ENCODE data around the gene PSENEN. TPM values are rescaled to one million over a fixed set of nuclear protein-coding genes. Genes with fewer than 3 reads are reported as not detected.

Gene PSENEN
- total RNA-seq, 3 donors from 2014 or later (not counting 1 experiment from before 2014, with no cell fraction given), result 38.5 to 45.0 (median 41.0) TPM

DNA sequence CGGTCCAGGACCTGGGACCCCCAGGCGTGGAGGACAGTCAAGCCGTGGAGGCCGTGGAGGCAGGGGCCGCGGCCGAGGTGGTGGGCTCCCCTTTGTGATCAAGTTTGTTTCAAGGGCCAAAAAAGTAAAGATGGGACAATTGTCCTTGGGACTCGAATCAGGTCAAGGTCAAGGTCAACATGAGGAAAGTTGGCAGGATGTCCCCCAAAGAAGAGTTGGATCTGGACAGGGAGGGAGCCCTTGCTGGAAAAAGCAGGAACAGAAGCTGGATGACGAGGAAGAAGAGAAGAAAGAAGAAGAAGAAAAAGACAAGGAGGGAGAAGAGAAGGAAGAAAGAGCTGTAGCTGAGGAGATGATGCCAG lies 25.3 kb upstream of the PSENEN start:
- Histone ChIP-seq H3K27ac (ENCODE audit: low read length) (no peak overlapping the region), H3K9me3 (ENCODE audit: control insufficient read depth, insufficient read depth, low read length) (no peaks in the 10 kb centered on the region), H3K4me3 (ENCODE audit: low read length) (no peak overlapping the region), H3K36me3 (ENCODE audit: control insufficient read depth, insufficient read depth, low read length) (peaks cover 39% of the 10 kb centered on the region), H3K27me3 (ENCODE audit: control insufficient read depth, insufficient read depth, low read length) (no peaks in the 10 kb centered on the region), H3K4me1 (ENCODE audit: control insufficient read depth, insufficient read depth, low read length) (peaks cover 34% of the 10 kb centered on the region)
- WGBS (ENCODE audit: insufficient coverage), result 98% methylated on average over 9 of the region's 9 CpGs
- no peaks in the 10 kb centered on the region for H3K36me3 Mint-ChIP-seq
- ATAC-seq, result no peak
- H3K27ac Mint-ChIP-seq, result no peak overlapping the region
- TF ChIP-seq, protein P1, sequence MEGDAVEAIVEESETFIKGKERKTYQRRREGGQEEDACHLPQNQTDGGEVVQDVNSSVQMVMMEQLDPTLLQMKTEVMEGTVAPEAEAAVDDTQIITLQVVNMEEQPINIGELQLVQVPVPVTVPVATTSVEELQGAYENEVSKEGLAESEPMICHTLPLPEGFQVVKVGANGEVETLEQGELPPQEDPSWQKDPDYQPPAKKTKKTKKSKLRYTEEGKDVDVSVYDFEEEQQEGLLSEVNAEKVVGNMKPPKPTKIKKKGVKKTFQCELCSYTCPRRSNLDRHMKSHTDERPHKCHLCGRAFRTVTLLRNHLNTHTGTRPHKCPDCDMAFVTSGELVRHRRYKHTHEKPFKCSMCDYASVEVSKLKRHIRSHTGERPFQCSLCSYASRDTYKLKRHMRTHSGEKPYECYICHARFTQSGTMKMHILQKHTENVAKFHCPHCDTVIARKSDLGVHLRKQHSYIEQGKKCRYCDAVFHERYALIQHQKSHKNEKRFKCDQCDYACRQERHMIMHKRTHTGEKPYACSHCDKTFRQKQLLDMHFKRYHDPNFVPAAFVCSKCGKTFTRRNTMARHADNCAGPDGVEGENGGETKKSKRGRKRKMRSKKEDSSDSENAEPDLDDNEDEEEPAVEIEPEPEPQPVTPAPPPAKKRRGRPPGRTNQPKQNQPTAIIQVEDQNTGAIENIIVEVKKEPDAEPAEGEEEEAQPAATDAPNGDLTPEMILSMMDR (IDR thresholded peaks at IDR 0.05), result no peak
- intact Hi-C loops (cut with micrococcal nuclease), result no loop called here
- H3K27me3 Mint-ChIP-seq (ENCODE audit: low read depth in 2 of 2), result no peaks in the 10 kb centered on the region
- H3K4me3 Mint-ChIP-seq, result peak overlapping the region; percentile 21
- peaks cover 16 to 56% of the 10 kb centered on the region in 2 donors for H3K4me1 Mint-ChIP-seq
- H3K9me3 Mint-ChIP-seq, result no peaks in the 10 kb centered on the region
- DNase-seq, result no peak

DNA sequence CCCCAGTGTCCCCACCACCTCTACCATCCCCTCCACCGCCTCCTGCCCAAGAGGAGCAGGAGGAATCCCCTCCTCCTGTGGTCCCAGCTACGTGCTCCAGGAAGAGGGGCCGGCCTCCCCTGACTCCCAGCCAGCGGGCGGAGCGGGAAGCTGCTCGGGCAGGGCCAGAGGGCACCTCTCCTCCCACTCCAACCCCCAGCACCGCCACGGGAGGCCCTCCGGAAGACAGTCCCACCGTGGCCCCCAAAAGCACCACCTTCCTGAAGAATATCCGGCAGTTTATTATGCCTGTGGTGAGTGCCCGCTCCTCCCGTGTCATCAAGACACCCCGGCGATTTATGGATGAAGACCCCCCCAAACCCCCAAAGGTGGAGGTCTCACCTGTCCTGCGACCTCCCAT lies 24.8 kb upstream of the PSENEN start:
- H3K9me3 Mint-ChIP-seq, result no peaks in the 10 kb centered on the region
- H3K27me3 Mint-ChIP-seq (ENCODE audit: low read depth in 2 of 2), result no peaks in the 10 kb centered on the region
- Histone ChIP-seq H3K27me3 (ENCODE audit: control insufficient read depth, insufficient read depth, low read length) (no peaks in the 10 kb centered on the region), H3K4me1 (ENCODE audit: control insufficient read depth, insufficient read depth, low read length) (peaks cover 29% of the 10 kb centered on the region), H3K27ac (ENCODE audit: low read length) (no peak overlapping the region), H3K9me3 (ENCODE audit: control insufficient read depth, insufficient read depth, low read length) (no peaks in the 10 kb centered on the region), H3K36me3 (ENCODE audit: control insufficient read depth, insufficient read depth, low read length) (peaks cover 44% of the 10 kb centered on the region), H3K4me3 (ENCODE audit: low read length) (no peak overlapping the region)
- ATAC-seq (no peak), DNase-seq (no peak)
- H3K27ac Mint-ChIP-seq, result peak overlapping the region in 1 of 2 donors; percentile 22
- H3K4me3 Mint-ChIP-seq, result no peak overlapping the region
- TF ChIP-seq, protein P1 (IDR thresholded peaks at IDR 0.05), result no peak
- intact Hi-C loops (cut with micrococcal nuclease), result no loop called here
- 96% methylated on average over 17 of the region's 17 CpGs for WGBS (ENCODE audit: insufficient coverage)
- peaks cover 16 to 55% of the 10 kb centered on the region in 2 donors for H3K4me1 Mint-ChIP-seq
- H3K36me3 Mint-ChIP-seq, result no peaks in the 10 kb centered on the region

DNA sequence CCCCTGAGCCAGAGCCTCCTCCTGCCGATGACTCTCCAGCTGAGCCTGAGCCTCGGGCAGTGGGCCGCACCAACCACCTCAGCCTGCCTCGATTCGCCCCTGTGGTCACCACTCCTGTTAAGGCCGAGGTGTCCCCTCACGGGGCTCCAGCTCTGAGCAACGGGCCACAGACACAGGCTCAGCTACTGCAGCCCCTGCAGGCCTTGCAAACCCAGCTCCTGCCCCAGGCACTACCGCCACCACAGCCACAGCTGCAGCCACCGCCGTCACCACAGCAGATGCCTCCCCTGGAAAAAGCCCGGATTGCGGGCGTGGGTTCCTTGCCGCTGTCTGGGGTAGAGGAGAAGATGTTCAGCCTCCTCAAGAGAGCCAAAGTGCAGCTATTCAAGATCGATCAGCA lies 24.1 kb upstream of the PSENEN start:
- peaks cover 51% of the 10 kb centered on the region for H3K36me3 ChIP-seq (ENCODE audit: control insufficient read depth, insufficient read depth, low read length)
- 96% methylated on average over 16 of the region's 16 CpGs for WGBS (ENCODE audit: insufficient coverage)

DNA sequence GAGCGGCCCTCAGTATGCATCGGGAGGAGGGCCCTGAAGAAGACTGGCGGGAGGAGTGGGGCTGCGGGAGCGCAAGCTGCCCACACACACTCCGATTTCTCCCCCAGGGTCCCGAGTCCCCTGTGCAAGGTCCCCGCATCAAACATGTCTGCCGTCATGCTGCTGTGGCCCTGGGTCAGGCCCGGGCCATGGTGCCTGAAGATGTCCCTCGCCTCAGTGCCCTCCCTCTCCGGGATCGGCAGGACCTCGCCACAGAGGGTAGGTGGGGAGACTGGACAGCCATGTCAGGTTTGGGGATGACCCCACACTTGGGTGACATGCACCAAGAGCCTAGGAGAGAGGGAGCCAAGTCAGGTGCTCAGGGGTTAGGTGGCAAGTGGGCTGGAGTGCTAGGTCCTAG lies 23.0 kb upstream of the PSENEN start:
- peaks cover 12% of the 10 kb centered on the region for H3K4me1 ChIP-seq (ENCODE audit: control insufficient read depth, insufficient read depth, low read length)
- Mint-ChIP-seq H3K36me3 (no peaks in the 10 kb centered on the region), H3K9me3 (no peaks in the 10 kb centered on the region), H3K4me3 (no peak overlapping the region), H3K27ac (no peak overlapping the region), H3K4me1 (peaks cover 6 to 43% of the 10 kb centered on the region in 2 donors), H3K27me3 (ENCODE audit: low read depth in 2 of 2) (no peaks in the 10 kb centered on the region)
- no peak overlapping the region for H3K4me3 ChIP-seq (ENCODE audit: low read length)
- H3K9me3 ChIP-seq (ENCODE audit: control insufficient read depth, insufficient read depth, low read length), result no peaks in the 10 kb centered on the region
- intact Hi-C loops (cut with micrococcal nuclease), result no loop called here
- H3K27ac ChIP-seq (ENCODE audit: low read length), result no peak overlapping the region
- TF ChIP-seq, protein P1 (IDR thresholded peaks at IDR 0.05), result no peak
- no peaks in the 10 kb centered on the region for H3K27me3 ChIP-seq (ENCODE audit: control insufficient read depth, insufficient read depth, low read length)
- ATAC-seq (no peak), DNase-seq (no peak)
- 98% methylated on average over 14 of the region's 14 CpGs for WGBS (ENCODE audit: insufficient coverage)
- H3K36me3 ChIP-seq (ENCODE audit: control insufficient read depth, insufficient read depth, low read length), result peaks cover 59% of the 10 kb centered on the region

More for the DNA sequence above, 24.1 kb upstream of the PSENEN start:
- H3K4me3 Mint-ChIP-seq, result peak overlapping the region; percentile 13
- Histone ChIP-seq H3K4me1 (ENCODE audit: control insufficient read depth, insufficient read depth, low read length) (peaks cover 21% of the 10 kb centered on the region), H3K9me3 (ENCODE audit: control insufficient read depth, insufficient read depth, low read length) (no peaks in the 10 kb centered on the region), H3K4me3 (ENCODE audit: low read length) (no peak overlapping the region), H3K27me3 (ENCODE audit: control insufficient read depth, insufficient read depth, low read length) (no peaks in the 10 kb centered on the region), H3K27ac (ENCODE audit: low read length) (no peak overlapping the region)
- H3K4me1 Mint-ChIP-seq, result peaks cover 11 to 54% of the 10 kb centered on the region in 2 donors
- no peaks in the 10 kb centered on the region for H3K36me3 Mint-ChIP-seq
- intact Hi-C loops (cut with micrococcal nuclease), result no loop called here
- DNase-seq, result no peak
- no peaks in the 10 kb centered on the region for H3K9me3 Mint-ChIP-seq
- no peak for ATAC-seq
- H3K27ac Mint-ChIP-seq, result no peak overlapping the region
- TF ChIP-seq, protein P1 (IDR thresholded peaks at IDR 0.05), result no peak
- H3K27me3 Mint-ChIP-seq (ENCODE audit: low read depth in 2 of 2), result no peaks in the 10 kb centered on the region

Data from natural killer cell (primary cell).